Stimulated activated CD8-positive, alpha-beta memory T cell treated with anti-CD3 and anti-CD28 coated beads, Interleukin-7, amount 100 ng/mL, for 4 hours (primary cell): ENCODE results near the gene MED27.
"Not testable (repeated sequence)": the region's sequence is repeated elsewhere in the genome, so short reads cannot be mapped to it uniquely, and the experiment has no call there.

Experiments used
- DNase-seq, 2 donors: peaks; one replicate each; pipeline ENCODE4 v3.0.0-alpha.2; 2020; ENCODE audit warnings: low read depth in 2 of 2

The MED27 gene

DNA sequence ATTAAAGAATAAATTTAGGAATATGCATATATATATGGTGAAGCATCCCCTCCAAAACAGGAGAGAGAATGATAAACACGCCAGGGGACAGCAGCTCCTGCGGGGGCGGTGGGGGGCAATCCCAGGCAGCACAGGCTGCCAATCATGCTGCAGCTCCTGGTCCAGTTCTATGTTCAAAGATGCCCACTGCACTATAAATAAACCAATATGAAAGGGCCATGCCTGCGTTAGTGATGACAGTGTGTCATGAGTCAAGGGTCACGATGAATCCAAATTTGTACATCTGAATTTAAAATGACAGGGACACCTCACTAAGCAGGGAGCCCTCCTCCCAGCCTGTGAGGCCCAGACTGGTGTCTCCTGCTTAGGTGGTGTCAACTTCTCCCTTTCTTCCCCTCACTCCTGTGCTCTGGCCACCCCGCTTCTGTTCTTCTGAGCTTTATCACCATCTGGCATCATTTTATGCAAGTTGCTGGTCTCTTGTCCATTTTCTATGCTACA, 153.9 kb downstream of the MED27 start:
- no peak for DNase-seq

DNA sequence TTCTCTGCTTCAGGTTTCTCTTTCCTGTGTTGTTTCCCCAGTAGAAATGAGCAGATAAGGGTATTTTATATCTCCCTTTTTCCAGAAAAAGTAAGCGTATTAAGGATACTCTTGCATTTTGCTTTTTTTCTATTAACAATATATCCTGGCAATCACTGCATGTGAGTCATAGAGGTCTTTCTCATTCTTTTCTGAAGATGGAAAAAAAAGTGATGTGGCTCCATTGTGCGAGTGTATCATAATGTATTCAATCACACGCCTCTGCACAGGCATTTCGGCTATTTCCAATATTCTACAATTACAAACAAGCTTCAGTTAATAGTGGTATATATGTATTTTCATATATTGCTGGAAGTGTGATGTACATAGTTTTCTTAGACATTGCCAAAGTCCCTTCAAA, 155.9 kb downstream of the MED27 start:
- no peak for DNase-seq

DNA sequence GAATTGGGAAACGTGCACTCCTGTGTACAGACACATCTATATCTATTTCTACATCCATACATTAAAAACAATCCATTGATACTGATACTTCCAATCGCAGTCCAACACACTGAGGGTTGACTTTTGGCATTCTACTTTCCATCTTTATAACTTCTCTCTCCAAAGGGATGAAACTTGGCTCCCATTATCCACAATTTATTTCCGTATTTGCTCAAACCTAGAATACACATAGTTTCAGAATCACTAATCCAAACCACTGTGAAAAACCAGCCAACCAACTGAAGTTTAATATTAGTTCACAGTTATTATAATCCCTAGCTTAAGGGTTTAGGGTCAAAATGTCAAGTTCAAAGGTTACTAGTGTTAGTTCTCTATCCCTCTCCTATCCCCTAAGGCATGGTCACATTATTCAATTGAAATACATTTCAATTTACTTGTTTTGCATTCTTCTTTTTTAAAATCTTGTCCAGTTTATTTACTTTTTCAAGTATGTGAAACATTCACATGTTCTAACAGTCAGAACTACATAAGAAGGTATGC, 156.5 kb downstream of the MED27 start:
- no peak for DNase-seq

DNA sequence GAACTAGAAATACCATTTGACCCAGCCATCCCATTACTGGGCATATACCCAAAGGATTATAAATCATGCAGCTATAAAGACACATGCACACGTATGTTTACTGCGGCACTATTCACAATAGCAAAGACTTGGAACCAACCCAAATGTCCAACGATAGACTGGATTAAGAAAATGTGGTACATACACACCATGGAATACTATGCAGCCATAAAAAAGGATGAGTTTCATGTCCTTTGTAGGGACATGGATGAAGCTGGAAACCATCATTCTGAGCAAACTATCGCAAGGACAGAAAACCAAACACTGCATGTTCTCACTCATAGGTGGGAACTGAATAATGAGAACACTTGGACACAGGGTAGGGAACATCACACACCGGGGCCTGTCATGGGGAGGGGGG, 158.0 kb downstream of the MED27 start:
- DNase-seq = not testable (repeated sequence)

DNA sequence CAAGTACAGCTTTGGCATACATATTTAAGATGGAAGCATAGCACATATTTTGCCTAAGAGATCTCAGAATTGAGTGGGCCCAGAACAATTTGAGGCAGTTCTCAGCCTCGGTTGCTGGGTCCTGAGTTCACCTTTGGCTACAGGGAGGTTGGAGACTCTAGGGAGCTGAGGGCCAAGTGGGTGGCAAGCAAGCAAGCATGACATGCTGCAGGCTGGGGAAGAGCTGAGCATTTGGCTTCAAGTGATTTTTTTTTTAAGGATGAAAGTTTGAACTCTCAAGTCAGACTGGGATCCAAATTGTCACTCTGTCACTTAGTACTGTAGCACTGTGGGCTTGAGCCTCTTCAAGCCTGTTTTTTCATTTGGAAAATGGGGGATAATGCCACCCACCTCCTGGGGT, 160.5 kb downstream of the MED27 start:
- DNase-seq = no peak

DNA sequence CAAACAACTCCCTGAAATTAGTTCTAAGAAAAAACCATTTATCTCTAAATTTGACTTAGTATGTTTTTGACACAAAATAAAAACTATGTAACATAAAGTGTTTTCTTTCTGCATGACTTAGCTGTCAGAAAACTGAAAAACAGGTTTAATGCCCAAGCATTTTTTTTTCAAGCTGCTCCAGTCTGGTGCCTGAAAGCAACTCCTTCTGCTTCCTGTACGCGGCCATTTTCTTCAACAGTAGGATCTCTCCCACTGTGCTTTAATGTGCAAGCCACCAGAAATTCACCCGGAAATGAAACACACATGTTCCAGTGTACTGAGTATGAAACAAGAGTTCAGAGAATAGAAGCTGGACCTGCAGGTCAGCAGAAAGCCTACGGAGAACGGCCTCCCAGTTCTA, 161.2 kb downstream of the MED27 start:
- DNase-seq = no peak

DNA sequence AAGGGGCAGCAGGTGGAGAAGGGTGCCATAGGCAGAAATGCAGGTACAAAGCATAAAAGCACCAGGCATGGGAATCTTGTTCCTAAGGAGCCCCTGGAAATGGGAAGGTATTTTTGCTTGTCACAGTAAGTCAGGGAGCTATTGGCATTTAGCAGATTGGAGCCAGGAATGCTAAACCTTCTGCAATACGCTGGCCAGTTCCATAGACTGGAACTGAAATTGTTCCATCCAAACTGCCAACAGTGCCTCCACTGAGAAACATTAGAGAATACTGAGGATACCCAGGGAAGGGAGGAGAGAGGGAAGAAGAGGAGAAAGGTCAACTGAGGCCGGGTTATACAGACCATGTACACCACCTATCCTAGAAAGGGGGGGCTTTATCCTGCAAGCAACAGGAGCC, 162.7 kb downstream of the MED27 start:
- no peak for DNase-seq

DNA sequence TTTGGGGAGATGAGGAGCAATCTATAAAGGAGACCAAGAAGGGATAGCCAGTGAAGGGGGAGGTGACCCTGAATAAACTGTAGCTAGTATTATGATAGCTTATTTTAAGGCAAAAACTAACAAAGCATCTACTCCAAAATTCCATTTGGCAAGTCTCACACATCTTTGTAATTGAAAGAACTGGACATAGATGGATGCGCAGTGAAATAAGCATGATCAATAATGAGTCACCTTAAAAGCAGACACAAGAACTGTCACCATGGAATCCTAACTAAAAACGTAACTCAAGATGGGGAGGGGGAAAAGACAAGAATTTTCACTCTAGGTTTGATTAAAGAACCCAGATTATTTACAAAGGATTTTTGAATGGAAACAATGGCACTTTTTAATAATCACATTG, 164.5 kb downstream of the MED27 start:
- DNase-seq = no peak

DNA sequence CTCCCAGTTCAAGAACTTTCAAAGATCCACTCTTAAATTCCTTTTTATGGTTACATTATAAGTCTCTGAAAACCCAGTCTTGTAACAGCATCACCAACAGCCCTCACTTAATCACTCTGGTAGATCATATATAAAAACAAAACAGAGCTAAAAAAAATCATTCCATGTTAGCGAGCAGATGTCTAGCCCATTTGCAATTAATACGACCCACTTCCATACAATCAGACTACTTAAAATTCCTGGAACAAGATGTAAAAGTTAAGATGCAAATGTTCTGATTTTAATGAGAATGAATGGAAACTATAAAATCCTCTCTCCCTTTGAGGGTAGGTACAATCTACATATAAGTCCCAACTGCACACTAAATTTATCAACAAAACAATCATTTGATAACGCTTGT, 167.0 kb downstream of the MED27 start:
- no peak for DNase-seq

DNA sequence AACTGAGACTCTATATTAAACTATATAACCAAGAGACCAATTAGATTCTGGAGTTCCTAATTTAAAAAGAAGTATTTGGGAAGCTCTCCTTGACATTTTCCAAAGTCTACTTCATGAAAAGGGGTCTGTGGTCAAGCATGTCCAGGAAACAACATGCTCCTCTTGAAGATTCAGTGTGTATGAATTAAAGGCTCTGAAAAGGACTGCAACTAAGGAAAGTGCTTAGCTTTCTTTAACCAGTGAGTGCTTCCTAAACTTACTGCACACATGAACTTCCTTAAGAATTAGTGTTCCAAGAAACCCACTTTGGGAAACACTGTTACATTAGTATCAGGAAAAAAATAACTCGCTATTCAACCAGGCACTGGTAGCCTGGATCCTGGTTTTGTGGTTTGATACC, 167.6 kb downstream of the MED27 start:
- no peak for DNase-seq

DNA sequence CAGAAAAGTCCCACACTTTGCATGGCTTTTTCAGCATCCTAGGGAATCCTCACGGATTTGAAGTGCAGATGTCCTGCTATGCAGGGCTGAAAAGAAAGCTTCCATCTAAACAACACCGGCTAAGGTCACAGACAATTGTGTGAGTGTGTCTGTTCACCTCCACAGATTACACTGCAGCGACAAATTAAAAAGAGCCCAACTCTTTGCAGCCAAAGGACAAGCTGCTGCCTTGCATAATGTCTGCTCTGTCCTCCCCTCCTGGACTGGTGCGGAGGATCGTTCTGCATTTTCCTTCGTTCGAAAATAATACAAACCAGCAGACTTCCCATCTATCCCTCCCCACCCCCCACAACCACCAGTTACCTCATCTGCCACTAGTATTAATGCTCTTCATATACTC, 169.1 kb downstream of the MED27 start:
- no peak for DNase-seq

DNA sequence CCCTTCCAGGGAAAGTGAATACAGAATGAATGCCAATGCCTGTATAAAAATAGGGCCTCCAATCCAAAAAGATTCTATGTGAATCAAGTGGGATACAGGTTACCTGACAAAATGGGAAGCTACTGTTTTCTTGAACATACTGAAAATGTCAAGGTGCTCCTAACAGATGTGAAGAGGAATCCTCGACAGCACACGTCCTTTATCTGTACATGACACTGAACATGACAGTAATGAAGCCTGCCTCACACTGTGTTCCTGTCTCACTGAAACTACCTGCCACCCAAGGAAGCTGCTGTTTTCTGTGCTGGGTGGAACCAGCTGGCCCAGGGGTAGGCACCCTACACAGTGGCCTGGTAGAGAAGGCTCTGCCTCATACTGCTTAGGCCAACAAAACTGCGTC, 174.5 kb downstream of the MED27 start:
- no peak for DNase-seq

DNA sequence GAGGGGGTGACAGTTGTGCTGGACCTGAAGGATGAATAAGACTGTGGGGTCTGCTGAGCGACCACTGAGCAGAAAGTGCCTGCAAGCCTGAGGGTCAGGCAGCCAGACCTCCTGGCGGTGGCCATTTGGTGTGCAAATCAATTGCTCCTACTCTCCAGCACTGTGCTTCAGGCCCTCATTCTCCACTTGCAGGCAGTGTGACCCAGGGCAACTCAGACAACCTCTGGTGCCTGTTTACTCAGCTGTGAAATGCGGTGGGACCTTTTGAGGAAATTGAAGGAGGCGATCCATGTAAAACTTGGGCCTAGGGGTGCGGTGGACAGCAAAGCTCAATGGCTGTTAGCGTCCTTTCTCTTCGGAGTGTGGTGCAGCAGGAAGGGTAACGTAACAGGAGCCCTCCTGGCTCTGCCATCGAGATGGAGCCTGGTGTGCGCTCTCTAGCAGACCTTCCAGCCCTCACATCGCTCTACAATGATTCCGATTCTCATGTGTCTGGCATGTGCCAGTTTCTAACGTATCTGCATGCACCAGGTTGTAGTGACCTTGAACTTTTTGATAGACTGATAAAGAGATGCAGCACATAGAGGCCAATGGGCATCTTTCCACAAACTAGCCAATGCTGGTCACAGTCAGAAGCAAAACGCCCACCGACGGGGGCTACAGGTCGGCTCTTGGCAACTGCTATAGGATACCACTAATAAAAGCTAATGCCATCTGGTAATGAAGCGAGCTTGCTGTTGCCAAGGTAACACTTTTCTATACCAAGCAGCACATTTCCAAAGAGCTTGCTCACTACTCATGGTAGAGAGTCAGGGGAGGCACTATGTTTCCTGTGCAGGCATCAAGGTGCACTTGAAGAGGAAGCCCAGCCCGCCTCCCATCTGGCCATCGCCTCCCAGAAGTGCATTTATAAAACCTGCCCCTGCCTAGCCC, 180.1 kb downstream of the MED27 start:
- no peak for DNase-seq

DNA sequence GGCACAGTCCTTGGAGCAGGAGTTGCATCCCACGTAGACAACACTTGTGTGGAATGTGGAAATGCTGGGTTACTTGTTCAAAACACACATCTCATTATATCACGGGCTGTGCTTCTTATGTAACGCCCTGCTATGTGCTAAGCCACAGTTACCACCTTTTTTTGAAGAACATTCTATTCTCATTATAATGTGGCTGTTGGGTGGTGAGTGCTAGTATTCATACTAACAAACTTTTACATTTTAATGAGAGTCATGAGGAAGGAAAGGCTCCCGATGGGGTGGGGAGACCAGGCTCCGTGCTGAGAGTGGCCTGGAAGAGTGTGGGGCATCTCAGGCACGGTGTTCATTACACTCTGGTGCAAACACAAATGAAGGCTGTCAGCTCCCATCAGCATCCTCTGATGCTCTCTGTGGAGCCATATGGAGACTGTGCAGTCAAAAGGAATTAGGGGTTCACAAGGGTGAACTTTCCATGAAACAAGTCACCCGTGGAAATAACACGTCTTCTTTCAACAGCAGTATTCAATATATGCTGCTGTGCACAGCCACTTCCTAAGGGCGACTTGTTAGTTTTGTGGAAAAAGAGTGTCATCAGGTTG, 186.7 kb downstream of the MED27 start:
- DNase-seq = no peak

DNA sequence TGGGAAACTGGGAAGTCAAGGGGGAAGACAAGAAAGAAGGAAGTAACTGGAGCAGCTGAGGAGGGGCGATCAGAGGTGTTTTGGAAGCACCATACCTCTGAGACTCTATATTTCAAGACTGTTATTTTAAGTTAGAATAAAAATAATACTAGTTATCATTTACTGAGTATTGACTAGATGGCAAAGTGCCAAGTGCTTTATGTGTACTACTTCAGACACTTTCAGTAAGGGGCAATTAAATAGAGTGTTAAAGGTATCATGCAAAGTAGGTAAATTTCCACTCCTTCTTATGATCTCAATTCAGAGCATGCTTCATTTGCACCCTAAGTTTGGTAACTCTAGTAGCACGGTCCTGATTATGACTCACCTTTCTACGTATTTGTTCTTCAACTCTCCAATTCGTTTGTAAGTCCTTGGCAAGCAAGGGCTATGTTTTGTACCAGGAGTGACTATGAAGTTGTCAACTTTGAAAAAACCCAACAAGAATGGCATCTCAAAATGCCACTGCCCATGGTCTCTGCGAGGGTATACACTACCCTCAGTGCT, 187.4 kb downstream of the MED27 start:
- DNase-seq = no peak

DNA sequence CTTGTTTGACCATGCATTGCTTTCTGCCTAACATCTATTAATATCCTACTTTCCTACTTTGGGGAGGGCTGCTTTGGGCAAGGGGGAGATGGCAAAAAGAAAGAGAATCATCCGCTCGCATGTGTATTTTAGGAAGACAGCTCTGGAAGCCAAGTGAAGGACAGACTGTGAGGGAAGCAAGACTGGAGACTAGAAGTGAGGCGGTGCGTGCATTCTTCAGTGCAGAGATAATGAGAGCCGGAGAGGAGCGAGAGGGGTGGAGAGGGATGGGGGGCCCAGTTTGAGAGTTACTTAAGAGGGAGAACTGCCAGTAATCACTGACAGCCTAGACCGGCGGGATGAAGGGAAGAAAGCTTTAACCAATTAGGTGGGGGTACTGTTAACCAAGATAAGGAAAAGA, 188.1 kb downstream of the MED27 start:
- DNase-seq = no peak

DNA sequence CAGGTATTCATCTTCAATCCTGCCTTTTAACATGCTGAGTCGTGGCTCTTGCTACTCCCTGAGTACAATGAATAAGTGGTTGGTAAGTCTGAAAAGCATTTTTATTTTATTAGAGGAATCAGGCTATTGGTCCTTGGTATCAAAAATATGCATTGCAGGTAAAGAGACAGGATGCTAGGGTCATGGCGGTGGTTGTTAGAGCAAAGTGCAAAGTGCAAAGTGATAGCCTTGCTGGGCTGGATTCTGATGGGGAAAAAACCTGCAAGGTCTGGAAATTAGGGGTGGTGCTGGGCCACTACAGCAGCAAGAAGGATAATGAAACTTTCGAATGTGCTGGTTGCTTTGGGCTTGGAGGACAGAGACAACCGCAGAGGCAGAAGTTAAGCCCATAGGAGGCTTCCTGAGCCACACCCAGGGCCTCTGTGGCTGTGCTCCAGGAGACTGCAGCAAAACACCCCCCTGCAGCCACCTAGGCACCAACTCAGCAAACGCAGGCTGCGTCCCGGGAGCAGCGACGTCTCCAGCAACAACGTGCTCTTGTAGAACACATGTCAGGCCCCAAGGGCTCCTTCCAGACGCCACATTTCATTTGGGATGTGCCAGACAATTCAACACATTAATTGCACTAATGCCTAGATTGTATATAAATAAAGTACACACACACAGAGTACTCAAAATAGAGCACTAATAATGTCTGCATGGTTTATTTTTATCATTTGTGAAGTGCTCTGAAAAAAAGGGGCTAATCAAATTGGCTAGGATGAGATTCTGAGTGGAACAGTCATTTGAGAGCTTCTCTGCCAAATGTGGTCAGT, 190.0 kb downstream of the MED27 start:
- DNase-seq = no peak

DNA sequence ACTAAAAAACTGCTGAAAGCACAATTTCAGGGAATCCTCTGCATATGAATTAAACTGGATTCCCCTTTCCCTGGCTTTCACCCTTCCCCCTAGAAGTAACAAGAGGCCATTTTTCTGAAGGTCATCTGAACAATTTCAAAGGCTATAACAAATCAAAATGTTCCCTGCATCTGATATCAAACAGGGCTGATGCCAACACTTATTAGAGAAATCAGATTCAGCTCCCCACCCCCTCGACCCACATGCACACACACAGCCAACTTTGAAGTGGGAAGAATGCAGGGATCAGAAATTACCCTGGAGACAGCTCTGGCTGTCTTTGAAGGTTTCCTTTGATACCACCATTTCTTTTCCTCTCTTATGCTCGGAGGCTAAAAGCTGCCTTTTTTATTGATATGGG, 190.7 kb downstream of the MED27 start:
- DNase-seq = no peak

DNA sequence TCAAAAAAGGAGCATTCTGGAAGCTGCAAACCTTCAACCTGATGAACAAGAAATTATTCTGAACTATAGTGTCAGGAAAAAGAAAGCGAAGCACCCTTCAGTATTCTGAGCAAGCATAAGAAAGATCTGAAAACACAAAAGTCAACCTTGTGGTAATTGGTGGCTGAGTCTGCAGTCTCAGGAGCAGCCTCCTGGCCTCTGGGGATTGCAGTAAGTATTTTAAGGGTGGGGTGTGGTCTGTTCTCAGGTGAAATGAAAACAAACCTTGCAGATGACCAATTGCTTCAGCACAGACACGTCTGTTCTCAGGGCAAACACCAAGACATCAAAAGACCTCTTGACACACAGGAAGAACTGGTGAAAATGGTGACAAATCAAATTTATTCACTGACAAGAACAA, 192.0 kb downstream of the MED27 start:
- DNase-seq = no peak

DNA sequence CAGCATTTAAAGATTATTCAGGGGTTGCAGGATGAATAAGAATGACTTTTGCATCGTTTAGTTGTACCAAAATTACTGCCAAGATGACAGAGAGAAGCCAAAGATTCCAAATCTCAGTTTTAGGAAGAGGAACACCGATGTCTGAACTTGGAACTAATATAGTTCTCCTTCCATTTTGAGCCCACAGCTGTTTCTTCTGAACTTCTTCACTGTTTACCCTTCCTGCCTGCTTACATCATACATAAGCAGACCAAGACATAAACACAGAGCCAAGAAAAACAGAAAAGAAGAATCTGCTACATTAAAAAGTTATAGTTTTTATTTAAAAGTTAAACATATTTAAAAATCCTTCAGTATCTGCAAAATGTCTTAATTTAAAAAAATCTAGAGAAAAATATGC, 192.8 kb downstream of the MED27 start:
- no peak for DNase-seq

DNA sequence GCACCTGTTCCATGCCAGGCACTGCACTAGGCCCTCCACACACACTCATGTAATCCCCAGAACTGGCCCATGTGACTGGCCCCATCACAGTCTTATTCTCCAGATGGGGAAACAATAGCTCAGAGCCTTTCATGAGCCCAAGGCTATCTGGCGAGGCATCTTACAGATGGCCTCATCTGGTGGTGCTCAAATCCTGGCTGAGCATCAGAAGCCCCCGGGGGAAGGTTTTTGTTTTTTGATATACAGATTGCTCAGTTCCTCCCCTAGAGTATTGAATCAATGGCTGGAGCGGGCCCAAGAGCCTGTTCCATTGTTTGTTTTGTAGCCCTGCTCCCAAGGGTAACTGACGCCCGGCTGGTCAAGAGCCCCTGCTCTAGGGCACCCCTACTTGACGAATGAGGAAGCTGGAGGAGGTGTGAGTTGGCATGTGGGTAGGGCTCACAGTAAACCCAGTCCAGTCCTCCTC, 194.5 kb downstream of the MED27 start:
- DNase-seq = no peak

DNA sequence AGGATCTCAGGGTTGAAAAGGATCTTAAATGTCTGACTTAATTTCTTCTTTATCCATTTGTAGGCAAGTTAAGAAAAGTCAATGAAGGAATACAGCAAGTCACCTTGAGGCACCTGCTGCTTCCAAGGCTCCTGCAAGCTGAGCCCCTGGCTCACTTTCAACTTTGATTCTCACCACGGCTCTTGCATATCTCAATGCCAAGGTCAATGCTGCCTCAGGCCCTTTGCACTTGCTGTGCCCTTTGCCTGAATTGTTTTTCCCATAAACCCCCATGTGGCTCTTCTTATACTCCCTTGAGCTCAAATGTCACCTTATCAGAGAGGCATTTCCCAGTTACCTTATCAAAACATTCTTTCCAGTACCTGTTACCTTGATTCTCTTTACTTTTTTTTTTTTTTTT, 195.4 kb downstream of the MED27 start:
- DNase-seq = no peak
